OCI-LY3 (cell line): Measurements from ENCODE around the gene RAB13.

Source experiments
- CTCF ChIP-seq: fragments of 200-600, 300-600 bp; sonication (generic); IDR thresholded peaks from 2 replicates; pipeline ENCODE4 v1.5.1; 2014; ENCODE audit warnings: antibody characterized with exemption, low read length, low read depth
- EZH2phosphoT487 ChIP-seq: fragments of 200-600 bp; shearing (Covaris generic); IDR thresholded peaks from 2 replicates; pipeline ENCODE4 v1.6.1; 2018; ENCODE audit warnings: antibody characterized with exemption, mixed run types, low read depth

- TF ChIP-seq CTCF (no peak), EZH2phosphoT487 (no peak)
Measured at GRCh38 chr1:153945795-153946621, 40.1 kb downstream of the RAB13 start.
